Esophagus squamous epithelium (tissue), 4 donors: Measurements from ENCODE around the gene KCNH5.

ENCODE experiments used
- POLR2A ChIP-seq, 4 donors: fragments of 450-650 bp; IDR thresholded peaks; one replicate each; pipeline ENCODE4 v1.6.1; 2017; ENCODE audit warnings: antibody characterized with exemption in 4 of 4, mild to moderate bottlenecking in 4 of 4, moderate library complexity in 3 of 4
- TF ChIP-seq, protein P1 (sequence below), 6 experiments: fragments of 450-650 bp in 4 of 6; fragments of 200-600 bp in 2 of 6; sonication (generic) in 2 of 6; IDR thresholded peaks; one replicate each; pipeline ENCODE4 v1.5.1; 2016 to 2019; ENCODE audit warnings: antibody characterized with exemption in 6 of 6, mild to moderate bottlenecking in 4 of 6, moderate library complexity in 4 of 6

DNA sequence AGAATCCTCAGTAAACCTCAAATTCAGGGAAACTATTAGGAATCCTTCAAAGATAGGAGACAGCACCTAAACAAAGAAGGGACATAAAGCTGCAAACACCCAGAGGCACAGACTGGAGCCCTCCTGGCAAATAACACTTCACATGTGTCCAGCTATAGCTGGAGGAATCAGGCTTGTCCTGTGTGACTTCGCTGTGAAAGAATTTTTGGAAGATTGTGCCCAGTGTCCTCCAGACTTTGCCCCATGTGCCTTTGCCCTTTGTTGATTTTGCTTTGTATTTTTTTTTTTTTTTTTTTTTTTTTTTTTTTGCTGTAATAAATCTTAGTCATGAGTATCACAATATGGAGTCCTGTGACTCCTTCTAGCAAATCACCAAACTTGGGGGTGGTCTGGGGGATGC is 136.8 kb downstream of the KCNH5 start:
- TF ChIP-seq, protein P1, sequence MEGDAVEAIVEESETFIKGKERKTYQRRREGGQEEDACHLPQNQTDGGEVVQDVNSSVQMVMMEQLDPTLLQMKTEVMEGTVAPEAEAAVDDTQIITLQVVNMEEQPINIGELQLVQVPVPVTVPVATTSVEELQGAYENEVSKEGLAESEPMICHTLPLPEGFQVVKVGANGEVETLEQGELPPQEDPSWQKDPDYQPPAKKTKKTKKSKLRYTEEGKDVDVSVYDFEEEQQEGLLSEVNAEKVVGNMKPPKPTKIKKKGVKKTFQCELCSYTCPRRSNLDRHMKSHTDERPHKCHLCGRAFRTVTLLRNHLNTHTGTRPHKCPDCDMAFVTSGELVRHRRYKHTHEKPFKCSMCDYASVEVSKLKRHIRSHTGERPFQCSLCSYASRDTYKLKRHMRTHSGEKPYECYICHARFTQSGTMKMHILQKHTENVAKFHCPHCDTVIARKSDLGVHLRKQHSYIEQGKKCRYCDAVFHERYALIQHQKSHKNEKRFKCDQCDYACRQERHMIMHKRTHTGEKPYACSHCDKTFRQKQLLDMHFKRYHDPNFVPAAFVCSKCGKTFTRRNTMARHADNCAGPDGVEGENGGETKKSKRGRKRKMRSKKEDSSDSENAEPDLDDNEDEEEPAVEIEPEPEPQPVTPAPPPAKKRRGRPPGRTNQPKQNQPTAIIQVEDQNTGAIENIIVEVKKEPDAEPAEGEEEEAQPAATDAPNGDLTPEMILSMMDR (IDR thresholded peaks at IDR 0.05): no peak
- TF ChIP-seq POLR2A (IDR thresholded peaks at IDR 0.05): no peak
